ENCODE results near the gene ZC3H10. TPM values are rescaled to one million over a fixed set of nuclear protein-coding genes. Genes with fewer than 3 reads are reported as not detected.
A peak's percentile ranks its signal among the peaks of the same experiment; 100 is the strongest.

The ZC3H10 gene
- total and polyA plus RNA-seq, 2 experiments from 2014 or later = 2.7 to 3.0 TPM

DNA sequence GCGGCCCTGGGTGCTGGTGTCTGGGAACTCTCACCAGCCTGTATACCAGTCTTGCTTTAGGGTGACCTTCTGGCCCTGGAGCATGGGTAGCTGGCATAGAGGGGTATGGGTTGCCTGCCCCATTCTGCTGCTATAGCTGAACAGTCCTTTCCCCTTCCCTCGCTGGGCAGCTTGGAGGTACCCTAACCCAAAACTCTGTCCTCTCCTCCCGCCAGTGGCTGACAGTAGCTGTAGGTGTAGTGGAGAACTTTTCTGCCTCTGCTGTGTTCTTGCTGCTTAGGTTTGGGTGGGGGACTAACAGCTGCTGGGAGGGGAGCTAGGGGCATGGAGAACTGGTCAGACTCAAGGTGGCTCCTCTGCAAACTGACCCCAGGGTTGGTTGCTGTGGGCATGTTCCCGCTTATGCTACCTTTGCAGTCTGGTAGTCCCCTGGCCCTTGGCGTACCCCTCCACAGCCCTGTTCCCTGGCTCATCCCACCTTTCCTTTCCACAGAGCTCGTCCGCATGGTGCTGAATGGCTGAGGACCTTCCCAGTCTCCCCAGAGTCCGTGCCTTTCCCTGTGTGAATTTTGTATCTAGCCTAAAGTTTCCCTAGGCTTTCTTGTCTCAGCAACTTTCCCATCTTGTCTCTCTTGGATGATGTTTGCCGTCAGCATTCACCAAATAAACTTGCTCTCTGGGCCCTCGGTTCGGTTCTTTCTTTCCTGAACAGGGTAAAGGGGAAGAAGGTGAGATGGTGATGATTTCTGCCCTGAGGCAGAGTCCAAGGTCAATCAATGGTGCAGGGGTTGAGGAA, 43.0 kb downstream of the ZC3H10 start:
- WGBS, 2 experiments (ENCODE audit: low coverage in 1 of 2, low lambda C conversion rate in 2 of 2, missing lambda C conversion rate in 2 of 2) = 59 to 61% methylated on average over 11 of the region's 11 CpGs
- H3K4me2 ChIP-seq (ENCODE audit: unreplicated experiment) = peak overlapping the region; percentile 99
- H4K20me1 ChIP-seq (ENCODE audit: insufficient read depth) = 0 out of 2 replicates have a peak, but pooled peaks cover 9% of the 10 kb centered on the region
- no peaks in the 10 kb centered on the region for H3K9me2 ChIP-seq (ENCODE audit: insufficient read depth)
- peaks cover 42% of the 10 kb centered on the region for H3K79me2 ChIP-seq (ENCODE audit: insufficient read depth)
- peaks cover 86% of the 10 kb centered on the region for H3F3A ChIP-seq (ENCODE audit: insufficient read depth)
- in situ Hi-C loops (cut with MboI) = no loop called here
- H3K4me3 ChIP-seq = peak overlapping the region; percentile 85
- H3K27ac ChIP-seq = peak overlapping the region; percentile 89
- no peaks in the 10 kb centered on the region for H3K9me3 ChIP-seq (ENCODE audit: low read depth)
- peaks cover 14% of the 10 kb centered on the region for H3K4me1 ChIP-seq (ENCODE audit: insufficient read depth)
- TF ChIP-seq EZH2phosphoT487 (IDR thresholded peaks at IDR 0.05; ENCODE audit: insufficient read depth, low read depth) = no peak
- no peak for TF ChIP-seq EZH2 (IDR thresholded peaks at IDR 0.05; ENCODE audit: insufficient read depth, poor library complexity, severe bottlenecking)
- H3K36me3 ChIP-seq (ENCODE audit: low read depth) = peaks cover 20% of the 10 kb centered on the region
- no peak overlapping the region for H2AFZ ChIP-seq
- H3K9ac ChIP-seq = peak overlapping the region; percentile 97
- no peak for DNase-seq
- no peaks in the 10 kb centered on the region for H3K27me3 ChIP-seq (replicated peaks; ENCODE audit: insufficient read depth)

DNA sequence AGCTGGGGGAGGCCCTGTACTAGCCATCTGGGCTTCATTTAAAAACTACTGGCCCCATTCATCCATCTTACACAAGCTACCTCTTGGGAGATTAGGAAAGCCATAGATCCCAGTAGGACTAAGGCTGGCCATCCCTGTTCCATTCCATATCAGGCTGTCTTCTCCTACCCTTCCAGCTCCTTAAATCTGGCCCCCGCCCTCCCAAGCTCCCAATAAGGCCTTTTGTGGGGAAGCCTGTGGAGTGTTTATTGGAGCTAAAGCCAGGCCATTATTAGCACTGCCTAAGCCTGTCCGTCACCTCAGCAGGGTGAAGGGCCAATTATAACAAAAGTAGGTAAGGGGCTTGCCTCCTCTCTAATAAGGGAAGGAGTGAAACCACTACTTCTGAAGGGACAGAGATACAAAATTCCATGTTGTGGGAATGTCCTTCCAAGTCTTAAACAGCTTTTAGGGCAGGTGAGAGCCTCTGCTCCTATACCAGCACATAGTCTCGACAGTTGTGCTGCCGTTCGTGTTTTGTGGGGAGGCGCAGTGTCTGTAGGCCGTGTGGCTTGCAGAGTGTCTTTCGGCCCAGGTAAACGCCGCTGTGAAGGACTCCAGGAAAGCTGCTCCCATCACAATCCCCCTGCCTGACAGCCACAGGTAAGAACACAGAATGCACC, 43.8 kb downstream of the ZC3H10 start:
- no peak for TF ChIP-seq EZH2 (IDR thresholded peaks at IDR 0.05; ENCODE audit: insufficient read depth, poor library complexity, severe bottlenecking)
- TF ChIP-seq EZH2phosphoT487 (IDR thresholded peaks at IDR 0.05; ENCODE audit: insufficient read depth, low read depth) = no peak
- Histone ChIP-seq H3F3A (ENCODE audit: insufficient read depth) (peaks cover 86% of the 10 kb centered on the region), H4K20me1 (ENCODE audit: insufficient read depth) (0 out of 2 replicates have a peak, but pooled peaks cover 9% of the 10 kb centered on the region), H3K27ac (peak overlapping the region; percentile 89), H3K9me3 (ENCODE audit: low read depth) (no peaks in the 10 kb centered on the region), H3K4me2 (ENCODE audit: unreplicated experiment) (peak overlapping the region; percentile 99), H3K27me3 (replicated peaks; ENCODE audit: insufficient read depth) (no peaks in the 10 kb centered on the region), H3K4me1 (ENCODE audit: insufficient read depth) (peaks cover 14% of the 10 kb centered on the region), H2AFZ (no peak overlapping the region), H3K9me2 (ENCODE audit: insufficient read depth) (no peaks in the 10 kb centered on the region), H3K79me2 (ENCODE audit: insufficient read depth) (peaks cover 37% of the 10 kb centered on the region), H3K36me3 (ENCODE audit: low read depth) (peaks cover 20% of the 10 kb centered on the region), H3K9ac (peak overlapping the region; percentile 97; the same call in 1 of the 2 replicates), H3K4me3 (no peak overlapping the region)
- in situ Hi-C loops (cut with MboI) = no loop called here
- 66 to 67% methylated on average over 10 of the region's 10 CpGs for WGBS, 2 experiments (ENCODE audit: low coverage in 1 of 2, low lambda C conversion rate in 2 of 2, missing lambda C conversion rate in 2 of 2)
- peak; percentile 16 for DNase-seq

DNA sequence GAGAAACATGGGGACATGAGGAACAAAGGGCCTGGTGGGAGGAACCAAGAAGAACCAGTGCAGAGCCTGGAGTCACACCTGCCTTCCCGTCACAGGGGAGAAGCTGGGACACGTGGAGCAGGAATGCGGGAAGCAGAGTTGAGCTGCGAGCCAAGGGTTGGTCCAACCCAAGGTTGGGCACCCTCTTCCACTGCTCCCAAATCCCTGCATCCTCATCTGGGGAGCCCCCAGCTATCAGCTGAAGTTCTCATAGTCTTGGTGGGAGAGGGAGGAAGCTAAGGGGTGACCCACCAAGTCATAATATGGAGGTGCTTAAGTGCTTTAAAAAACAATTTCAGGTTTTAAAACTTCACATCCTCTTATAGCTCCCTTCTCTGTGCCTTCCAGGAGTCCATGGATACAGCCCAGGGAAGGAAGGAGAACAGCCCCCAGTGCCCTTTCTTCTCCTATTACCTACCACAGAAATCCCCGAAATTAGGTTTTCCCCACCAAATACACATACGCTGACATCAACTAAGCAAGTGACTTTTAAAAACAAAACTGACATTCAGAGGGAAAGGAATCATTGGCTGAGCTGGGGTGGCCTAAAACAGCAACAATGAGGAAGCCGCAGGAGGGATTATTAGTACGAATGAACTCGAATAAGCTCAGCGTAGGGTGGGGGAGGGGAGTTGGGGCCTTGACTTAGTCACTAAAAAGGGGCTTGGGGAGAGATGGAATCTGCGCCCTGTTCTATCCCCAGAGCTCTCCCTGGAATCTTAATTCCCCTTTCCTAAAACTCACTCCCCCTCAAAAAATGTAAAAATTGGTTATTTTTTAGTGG, 44.6 kb downstream of the ZC3H10 start:
- Histone ChIP-seq H3K36me3 (ENCODE audit: low read depth) (peaks cover 20% of the 10 kb centered on the region), H2AFZ (no peak overlapping the region), H3K79me2 (ENCODE audit: insufficient read depth) (peaks cover 37% of the 10 kb centered on the region), H3K9me2 (ENCODE audit: insufficient read depth) (no peaks in the 10 kb centered on the region), H3F3A (ENCODE audit: insufficient read depth) (peaks cover 84% of the 10 kb centered on the region), H4K20me1 (ENCODE audit: insufficient read depth) (0 out of 2 replicates have a peak, but pooled peaks cover 9% of the 10 kb centered on the region), H3K27ac (peak overlapping the region; percentile 89; the same call in 1 of the 2 replicates), H3K9me3 (ENCODE audit: low read depth) (no peaks in the 10 kb centered on the region), H3K4me1 (ENCODE audit: insufficient read depth) (peaks cover 14% of the 10 kb centered on the region), H3K4me3 (no peak overlapping the region), H3K4me2 (ENCODE audit: unreplicated experiment) (no peak overlapping the region), H3K9ac (no peak overlapping the region), H3K27me3 (replicated peaks; ENCODE audit: insufficient read depth) (no peaks in the 10 kb centered on the region)
- in situ Hi-C loops (cut with MboI) = no loop called here
- TF ChIP-seq EZH2 (IDR thresholded peaks at IDR 0.05; ENCODE audit: insufficient read depth, poor library complexity, severe bottlenecking) (no peak), EZH2phosphoT487 (IDR thresholded peaks at IDR 0.05; ENCODE audit: insufficient read depth, low read depth) (no peak)
- WGBS, 2 experiments (ENCODE audit: low coverage in 1 of 2, low lambda C conversion rate in 2 of 2, missing lambda C conversion rate in 2 of 2) = 72 to 76% methylated on average over 11 of the region's 11 CpGs
- DNase-seq = peak; percentile 15

All from GM23248 (cell line).